MM.1S (cell line): ENCODE measurements around the gene PLEKHA7.

Experiments used
- EZH2 ChIP-seq: fragments of 300-600 bp; sonication (generic); optimal IDR thresholded peaks from 2 replicates; pipeline ENCODE3; 2017; ENCODE audit warnings: low read depth, mild to moderate bottlenecking, antibody characterized with exemption, low read length, mixed read lengths
- TF ChIP-seq, protein P1 (sequence below): fragments of 300-600 bp; sonication (generic); IDR thresholded peaks from 2 replicates; pipeline ENCODE4 v1.5.1; 2016; ENCODE audit warnings: antibody characterized with exemption, low read length, mixed read lengths

DNA sequence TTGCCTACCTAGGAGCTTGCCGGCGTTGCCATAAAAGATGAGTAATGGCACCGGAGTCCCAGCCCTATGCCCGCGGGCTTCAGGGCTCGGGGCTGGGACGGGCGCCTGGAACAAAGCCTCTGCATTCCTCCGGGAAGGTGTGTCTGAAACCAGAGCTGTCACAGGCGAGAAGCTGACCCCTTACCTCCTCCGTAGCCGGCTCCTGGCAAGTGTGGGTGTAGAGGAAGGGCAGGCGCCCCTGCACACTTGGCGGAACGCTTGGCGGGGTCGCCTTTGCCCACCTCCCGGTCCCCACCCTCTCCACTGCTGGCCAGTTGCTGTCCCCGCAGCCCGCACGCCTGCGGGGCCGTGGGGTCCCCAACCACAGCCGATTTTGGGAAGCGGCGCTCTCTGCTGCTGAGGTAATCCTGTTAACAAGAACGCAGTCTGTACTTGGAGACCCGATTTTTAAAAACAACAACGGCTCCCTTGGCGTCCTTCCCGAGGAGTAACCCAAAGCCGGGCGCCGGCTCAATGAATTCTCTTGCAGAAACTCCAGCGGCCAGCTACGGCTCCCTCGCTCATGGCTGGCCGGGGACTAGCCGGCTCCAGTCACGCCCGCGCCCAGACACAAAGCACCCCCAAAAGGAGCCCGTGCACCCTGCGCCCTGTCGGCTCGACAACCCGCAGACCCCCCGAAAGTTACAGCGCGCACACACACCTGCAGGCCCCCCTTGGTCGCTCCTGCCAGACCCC, 89.2 kb downstream of the PLEKHA7 start:
- TF ChIP-seq, protein P1, sequence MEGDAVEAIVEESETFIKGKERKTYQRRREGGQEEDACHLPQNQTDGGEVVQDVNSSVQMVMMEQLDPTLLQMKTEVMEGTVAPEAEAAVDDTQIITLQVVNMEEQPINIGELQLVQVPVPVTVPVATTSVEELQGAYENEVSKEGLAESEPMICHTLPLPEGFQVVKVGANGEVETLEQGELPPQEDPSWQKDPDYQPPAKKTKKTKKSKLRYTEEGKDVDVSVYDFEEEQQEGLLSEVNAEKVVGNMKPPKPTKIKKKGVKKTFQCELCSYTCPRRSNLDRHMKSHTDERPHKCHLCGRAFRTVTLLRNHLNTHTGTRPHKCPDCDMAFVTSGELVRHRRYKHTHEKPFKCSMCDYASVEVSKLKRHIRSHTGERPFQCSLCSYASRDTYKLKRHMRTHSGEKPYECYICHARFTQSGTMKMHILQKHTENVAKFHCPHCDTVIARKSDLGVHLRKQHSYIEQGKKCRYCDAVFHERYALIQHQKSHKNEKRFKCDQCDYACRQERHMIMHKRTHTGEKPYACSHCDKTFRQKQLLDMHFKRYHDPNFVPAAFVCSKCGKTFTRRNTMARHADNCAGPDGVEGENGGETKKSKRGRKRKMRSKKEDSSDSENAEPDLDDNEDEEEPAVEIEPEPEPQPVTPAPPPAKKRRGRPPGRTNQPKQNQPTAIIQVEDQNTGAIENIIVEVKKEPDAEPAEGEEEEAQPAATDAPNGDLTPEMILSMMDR: no peak
- no peak for TF ChIP-seq EZH2
